K562 (cell line): ENCODE measurements around the gene FASTK. TPM values are rescaled to one million over a fixed set of nuclear protein-coding genes. Genes with fewer than 3 reads are reported as not detected.
A peak's percentile ranks its signal among the peaks of the same experiment; 100 is the strongest.

ENCODE experiments used
- BRCA1 ChIP-seq, 2 experiments: fragments of 450-650 bp in 1 of 2; sonication (generic) in 1 of 2; formaldehyde crosslinking in 1 of 2; IDR thresholded peaks; 2 replicates each; pipeline versions ENCODE4 v1.5.0 to v1.6.1; 2017 to 2020; ENCODE audit warnings: mild to moderate bottlenecking in 1 of 2, missing genetic modification reagents in 1 of 2
- CAMTA2 ChIP-seq: fragments of 250-450 bp; sonication (Bioruptor Pico); conservative IDR thresholded peaks from 2 replicates; pipeline ENCODE4 v1.5.1; 2022
- CREB5 ChIP-seq: fragments of 250-450 bp; sonication (Bioruptor Pico); IDR thresholded peaks from 2 replicates; pipeline ENCODE4 v1.5.0; 2020; ENCODE audit warnings: mild to moderate bottlenecking
- ELF1 ChIP-seq: fragments of 200-800 bp; sonication (Bioruptor generic); IDR thresholded peaks from 2 replicates; pipeline ENCODE4 v1.6.1; 2016; ENCODE audit warnings: missing genetic modification characterization, missing compliant biosample characterization
- ELK1 ChIP-seq: sonication (generic); formaldehyde crosslinking; IDR thresholded peaks from 2 replicates; pipeline ENCODE4 v1.8.1; 2022; ENCODE audit warnings: missing genetic modification reagents
- HMG20A ChIP-seq: fragments of 450-650 bp; formaldehyde crosslinking; conservative IDR thresholded peaks from 2 replicates; pipeline ENCODE4 v1.4.0; 2020; ENCODE audit warnings: mild to moderate bottlenecking, mixed read lengths
- HSF4 ChIP-seq: fragments of 250-450 bp; sonication (Bioruptor Pico); IDR thresholded peaks from 2 replicates; pipeline ENCODE4 v2.1.2; 2022; ENCODE audit warnings: mild to moderate bottlenecking, moderate library complexity, borderline replicate concordance
- NFE2 ChIP-seq: IDR thresholded peaks from 2 replicates; pipeline ENCODE4 v1.6.1; 2014; ENCODE audit warnings: antibody characterized with exemption, low read depth
- SAP30 ChIP-seq: fragments of 200-600 bp; sonication (generic); IDR thresholded peaks from 2 replicates; pipeline ENCODE4 v1.6.1; 2012; ENCODE audit warnings: borderline replicate concordance, low read depth, mild to moderate bottlenecking, moderate library complexity, low read length, control low read depth, inconsistent platforms; ENCODE audit not compliant: insufficient read depth, poor library complexity, severe bottlenecking
- TCF3 ChIP-seq: sonication (generic); formaldehyde crosslinking; IDR thresholded peaks from 2 replicates; pipeline ENCODE4 v1.4.0; 2020; ENCODE audit warnings: mild to moderate bottlenecking, missing genetic modification reagents
- TEAD1 ChIP-seq, 2 experiments: fragments of 450-650 bp in 1 of 2; sonication (generic) in 1 of 2; formaldehyde crosslinking; IDR thresholded peaks; 2 replicates each; pipeline versions ENCODE4 v1.4.0 to v1.8.0; 2020 to 2022; ENCODE audit warnings: mild to moderate bottlenecking in 2 of 2, missing genetic modification reagents in 1 of 2
- TEAD4 ChIP-seq, 2 experiments: sonication (generic) in 1 of 2; formaldehyde crosslinking in 1 of 2; IDR thresholded peaks; 2 replicates each; pipeline versions ENCODE4 v1.6.1 to v1.8.0; 2012 to 2022; ENCODE audit warnings: borderline replicate concordance in 1 of 2, inconsistent platforms in 1 of 2, low read length in 1 of 2, mild to moderate bottlenecking in 1 of 2, missing genetic modification reagents in 1 of 2
- U2AF1 ChIP-seq: fragments of 200-400 bp; formaldehyde crosslinking; optimal IDR thresholded peaks from 2 replicates; pipeline ENCODE3; 2017; ENCODE audit warnings: mild to moderate bottlenecking, low read depth, low read length, moderate library complexity
- ZNF133 ChIP-seq: fragments of 250-450 bp; sonication (Bioruptor Pico); IDR thresholded peaks from 2 replicates; pipeline ENCODE4 v1.4.0; 2020; ENCODE audit warnings: mild to moderate bottlenecking
- ZNF347 ChIP-seq: fragments of 450-650 bp; formaldehyde crosslinking; IDR thresholded peaks from 2 replicates; pipeline ENCODE4 v1.4.0; 2020; ENCODE audit warnings: low read depth, mild to moderate bottlenecking, moderate library complexity
- ZNF589 ChIP-seq: fragments of 200-800 bp; sonication (Bioruptor generic); IDR thresholded peaks from 2 replicates; pipeline ENCODE4 v1.6.1; 2016; ENCODE audit warnings: low read depth, missing genetic modification characterization, missing compliant biosample characterization
- ZNF780A ChIP-seq: fragments of 250-450 bp; sonication (Bioruptor Pico); IDR thresholded peaks from 2 replicates; pipeline ENCODE4 v1.5.0; 2021; ENCODE audit warnings: mild to moderate bottlenecking
- polyA plus RNA-seq, 8 experiments: library from polyadenylated mRNA; depleted of rRNA in 4 of 8; stranded (reverse) in 5 of 8; unstranded in 3 of 8; fragments of >200 nt; fragmentation: Nextera tagmentation in 2 of 8; fragmentation: Illumina TruSeq in 1 of 8; extraction: Ambion mirVana in 2 of 8; extraction: Trizol in 1 of 8; gene quantifications; 2 replicates each; pipeline versions ENCODE4 v1.2.1 to v1.2.3, GENCODE V29; 2011 to 2014; ENCODE audit warnings: inconsistent platforms in 1 of 8, missing spikeins in 1 of 8
- total RNA-seq, 7 experiments: library from RNA; depleted of rRNA in 6 of 7; stranded (reverse); fragments of >200 nt in 6 of 7; fragmentation: Illumina TruSeq in 2 of 7; extraction: Trizol in 2 of 7; gene quantifications; 2 replicates each; pipeline versions ENCODE4 v1.2.1 to v1.2.3, GENCODE V29; 2011 to 2021; ENCODE audit warnings: low replicate concordance in 1 of 7
- TF ChIP-seq, protein P1 (sequence below): sonication (generic); formaldehyde crosslinking; IDR thresholded peaks from 2 replicates; pipeline ENCODE4 v1.8.0; 2022; ENCODE audit warnings: mild to moderate bottlenecking, missing genetic modification reagents
- TF ChIP-seq, protein P2 (sequence below), 2 experiments: fragments of 450-650 bp; IDR thresholded peaks; 2 replicates each; pipeline ENCODE4 v1.6.1; 2018; ENCODE audit warnings: mild to moderate bottlenecking in 2 of 2, low read depth in 1 of 2; ENCODE audit not compliant: partially characterized antibody in 2 of 2

The FASTK gene
- total and polyA plus RNA-seq, 9 of the 15 experiments (the other 6 are each of a cell fraction or from before 2014, with no cell fraction given): 0.51 to 150 (median 48.2) TPM

DNA sequence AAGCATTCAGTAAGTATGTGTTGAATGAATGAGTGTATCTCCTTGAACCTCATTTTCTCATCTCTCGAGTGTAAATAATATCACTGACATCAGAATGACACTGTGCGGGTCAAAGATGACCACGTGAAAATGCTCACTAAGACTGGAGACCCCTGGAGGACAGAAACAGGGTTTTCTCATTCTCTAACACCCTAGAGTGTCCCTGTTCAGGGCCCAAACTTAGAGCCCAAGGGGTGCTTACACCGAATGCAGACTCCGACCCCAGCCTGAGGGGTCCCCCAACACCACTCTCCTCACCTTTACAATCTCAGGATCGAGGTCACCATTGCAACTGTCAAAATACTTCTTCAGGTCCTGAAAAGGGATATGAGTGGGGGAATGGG is 24.3 kb downstream of the FASTK start (continued):
- TF ChIP-seq ELF1 (tag) (no peak), CREB5 (CRISPR knock-in tag) (no peak), TEAD1 (CRISPR knock-in tag; IDR thresholded peaks at IDR 0.05) (peak in 1 of 2 experiments; percentile 71; a peak in 1 of 4 replicates), ELK1 (CRISPR knock-in tag) (no peak), HMG20A (CRISPR knock-in tag) (no peak), HSF4 (CRISPR knock-in tag) (0 out of 2 replicates have a peak, but pooled peaks have one; percentile 7), ZNF780A (CRISPR knock-in tag) (no peak), BRCA1 (IDR thresholded peaks at IDR 0.05) (no peak), BRCA1 (CRISPR knock-in tag; IDR thresholded peaks at IDR 0.05) (no peak), TCF3 (peak; percentile 33; the same call in 1 of the 2 replicates), SAP30 (no peak), ZNF347 (no peak), U2AF1 (no peak), NFE2 (peak; percentile 53; the same call in 1 of the 2 replicates), CAMTA2 (CRISPR knock-in tag) (no peak), ZNF589 (CRISPR knock-in tag) (no peak), TEAD4 (IDR thresholded peaks at IDR 0.05; ENCODE audit: low read length) (0 out of 2 replicates have a peak, but pooled peaks have one; percentile 12), TEAD4 (CRISPR knock-in tag; IDR thresholded peaks at IDR 0.05; ENCODE audit: borderline replicate concordance) (0 out of 2 replicates have a peak, but pooled peaks have one; percentile 39), ZNF133 (CRISPR knock-in tag) (no peak)
- TF ChIP-seq, protein P1, sequence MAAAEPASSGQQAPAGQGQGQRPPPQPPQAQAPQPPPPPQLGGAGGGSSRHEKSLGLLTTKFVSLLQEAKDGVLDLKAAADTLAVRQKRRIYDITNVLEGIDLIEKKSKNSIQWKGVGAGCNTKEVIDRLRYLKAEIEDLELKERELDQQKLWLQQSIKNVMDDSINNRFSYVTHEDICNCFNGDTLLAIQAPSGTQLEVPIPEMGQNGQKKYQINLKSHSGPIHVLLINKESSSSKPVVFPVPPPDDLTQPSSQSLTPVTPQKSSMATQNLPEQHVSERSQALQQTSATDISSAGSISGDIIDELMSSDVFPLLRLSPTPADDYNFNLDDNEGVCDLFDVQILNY: 0 out of 2 replicates have a peak, but pooled peaks have one; percentile 80
- TF ChIP-seq, protein P2, sequence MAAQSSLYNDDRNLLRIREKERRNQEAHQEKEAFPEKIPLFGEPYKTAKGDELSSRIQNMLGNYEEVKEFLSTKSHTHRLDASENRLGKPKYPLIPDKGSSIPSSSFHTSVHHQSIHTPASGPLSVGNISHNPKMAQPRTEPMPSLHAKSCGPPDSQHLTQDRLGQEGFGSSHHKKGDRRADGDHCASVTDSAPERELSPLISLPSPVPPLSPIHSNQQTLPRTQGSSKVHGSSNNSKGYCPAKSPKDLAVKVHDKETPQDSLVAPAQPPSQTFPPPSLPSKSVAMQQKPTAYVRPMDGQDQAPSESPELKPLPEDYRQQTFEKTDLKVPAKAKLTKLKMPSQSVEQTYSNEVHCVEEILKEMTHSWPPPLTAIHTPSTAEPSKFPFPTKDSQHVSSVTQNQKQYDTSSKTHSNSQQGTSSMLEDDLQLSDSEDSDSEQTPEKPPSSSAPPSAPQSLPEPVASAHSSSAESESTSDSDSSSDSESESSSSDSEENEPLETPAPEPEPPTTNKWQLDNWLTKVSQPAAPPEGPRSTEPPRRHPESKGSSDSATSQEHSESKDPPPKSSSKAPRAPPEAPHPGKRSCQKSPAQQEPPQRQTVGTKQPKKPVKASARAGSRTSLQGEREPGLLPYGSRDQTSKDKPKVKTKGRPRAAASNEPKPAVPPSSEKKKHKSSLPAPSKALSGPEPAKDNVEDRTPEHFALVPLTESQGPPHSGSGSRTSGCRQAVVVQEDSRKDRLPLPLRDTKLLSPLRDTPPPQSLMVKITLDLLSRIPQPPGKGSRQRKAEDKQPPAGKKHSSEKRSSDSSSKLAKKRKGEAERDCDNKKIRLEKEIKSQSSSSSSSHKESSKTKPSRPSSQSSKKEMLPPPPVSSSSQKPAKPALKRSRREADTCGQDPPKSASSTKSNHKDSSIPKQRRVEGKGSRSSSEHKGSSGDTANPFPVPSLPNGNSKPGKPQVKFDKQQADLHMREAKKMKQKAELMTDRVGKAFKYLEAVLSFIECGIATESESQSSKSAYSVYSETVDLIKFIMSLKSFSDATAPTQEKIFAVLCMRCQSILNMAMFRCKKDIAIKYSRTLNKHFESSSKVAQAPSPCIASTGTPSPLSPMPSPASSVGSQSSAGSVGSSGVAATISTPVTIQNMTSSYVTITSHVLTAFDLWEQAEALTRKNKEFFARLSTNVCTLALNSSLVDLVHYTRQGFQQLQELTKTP (IDR thresholded peaks at IDR 0.05; ENCODE audit: low read depth in 1 of 2, partially characterized antibody in 2 of 2): peak in 1 of 2 experiments; percentile 57
